HepG2 (cell line): ENCODE data around the gene PTPRE. TPM values are rescaled to one million over a fixed set of nuclear protein-coding genes. Genes with fewer than 3 reads are reported as not detected.

Source experiments
- ATAC-seq: fragments of 200-7000 bp; cut with Tn5 transposase; 3 replicates; pipeline ENCODE4 v1.9.1; 2020; ENCODE audit warnings: mild to moderate bottlenecking, moderate library complexity
- BruUV-seq: library from RNA; stranded (reverse); fragments of 400-500 nt; replicated peaks from 2 replicates; lab custom pipeline; 2021; lab: Mats Ljungman, UMichigan
- CTCF ChIA-PET: fragments of 300-600 bp; formaldehyde crosslinking; extraction: SDS; loops from one replicate; lab custom pipeline; 2021; ENCODE audit warnings: low total read pairs, inconsistent platforms, low intra/inter-chr PET ratio; lab: Yijun Ruan, JAX
- POLR2A ChIA-PET: fragments of 350-600 bp; sonication (Branson Sonifier 250); formaldehyde crosslinking; loops from one replicate; lab custom pipeline; 2020; ENCODE audit warnings: antibody characterized with exemption, inconsistent platforms; lab: Yijun Ruan, JAX
- DNase-seq: peaks from one replicate; pipeline ENCODE4 v3.0.0-alpha.2; 2015; ENCODE audit warnings: low spot score
- FAIRE-seq: peaks from 3 replicates; lab custom pipeline; 2011; peaks lifted over from hg19 to GRCh38; lab: Jason Lieb, UNC
- H2AFZ ChIP-seq: one replicate; pipeline ENCODE4 v1.6.1; 2011; ENCODE audit warnings: low read length, inconsistent platforms
- H3K27ac ChIP-seq: fragments of 300-600 bp; 3 replicates; pipeline ENCODE4 v1.8.0; 2011; ENCODE audit warnings: mixed run types, mild to moderate bottlenecking, mixed read lengths, low read length, inconsistent platforms; ENCODE audit not compliant: insufficient read depth; ENCODE audit errors: extremely low read length
- H3K27me3 ChIP-seq, 2 experiments: fragments of 200-600 bp in 1 of 2; 2 replicates in 1 of 2; 3 replicates in 1 of 2; pipeline versions ENCODE4 v1.6.0 to v1.8.0; 2011; ENCODE audit warnings: low read length in 2 of 2, mild to moderate bottlenecking in 2 of 2, moderate library complexity in 2 of 2, inconsistent platforms in 1 of 2; ENCODE audit not compliant: insufficient read depth in 2 of 2, control insufficient read depth in 1 of 2
- H3K36me3 ChIP-seq, 2 experiments: fragments of 200-600 bp in 1 of 2; replicated peaks in 1 of 2; 2 replicates in 1 of 2; 3 replicates in 1 of 2; pipeline versions ENCODE4 v1.5.1 to v1.8.0; 2011; ENCODE audit warnings: low read length in 2 of 2, inconsistent platforms in 1 of 2; ENCODE audit not compliant: insufficient read depth in 2 of 2, control insufficient read depth in 1 of 2
- H3K4me1 ChIP-seq: 2 replicates; pipeline ENCODE4 v1.5.1; 2012; ENCODE audit warnings: low read length, inconsistent platforms; ENCODE audit not compliant: insufficient read depth
- H3K4me2 ChIP-seq: 2 replicates; pipeline ENCODE4 v1.6.0; 2011; ENCODE audit warnings: low read depth, low read length, inconsistent platforms
- H3K4me3 ChIP-seq, 3 experiments: fragments of 200-600 bp in 1 of 3; sonication (generic), shearing (Covaris generic) in 1 of 3; replicated peaks in 1 of 3; 2 replicates each; pipeline ENCODE4 v1.5.1; 2011 to 2016; ENCODE audit warnings: low read length in 3 of 3, inconsistent platforms in 2 of 3, low read depth in 2 of 3, mild to moderate bottlenecking in 2 of 3, control low read depth in 1 of 3, mixed read lengths in 1 of 3; ENCODE audit not compliant: insufficient read depth in 1 of 3
- H3K79me2 ChIP-seq: one replicate; pipeline ENCODE4 v1.6.1; 2011; ENCODE audit warnings: low read length, inconsistent platforms; ENCODE audit not compliant: insufficient read depth
- H3K9ac ChIP-seq: 2 replicates; pipeline ENCODE4 v1.6.0; 2011; ENCODE audit warnings: mild to moderate bottlenecking, low read depth, low read length, inconsistent platforms; ENCODE audit not compliant: insufficient read depth
- H3K9me3 ChIP-seq: 2 replicates; pipeline ENCODE4 v1.5.1; 2012; ENCODE audit warnings: mild to moderate bottlenecking, low read length
- H4K20me1 ChIP-seq: 2 replicates; pipeline ENCODE4 v1.6.0; 2011; ENCODE audit warnings: inconsistent platforms, mild to moderate bottlenecking, low read length, moderate library complexity; ENCODE audit not compliant: insufficient read depth
- ATF7 ChIP-seq, 2 experiments: fragments of 450-650 bp in 1 of 2; sonication (generic) in 1 of 2; formaldehyde crosslinking in 1 of 2; IDR thresholded peaks; 2 replicates each; pipeline versions ENCODE4 v1.4.0 to v1.6.1; 2016 to 2020; ENCODE audit warnings: antibody characterized with exemption in 1 of 2, mild to moderate bottlenecking in 1 of 2, missing genetic modification reagents in 1 of 2
- CBX1 ChIP-seq: IDR thresholded peaks from one replicate; pipeline ENCODE4 v1.6.1; 2016; ENCODE audit warnings: antibody characterized with exemption, low read depth
- IKZF4 ChIP-seq: sonication (generic); formaldehyde crosslinking; IDR thresholded peaks from 2 replicates; pipeline ENCODE4 v1.5.1; 2020; ENCODE audit warnings: borderline replicate concordance, mild to moderate bottlenecking, low read depth, missing genetic modification reagents; ENCODE audit errors: not compliant biosample characterization
- PAF1 ChIP-seq: IDR thresholded peaks from 2 replicates; pipeline ENCODE4 v1.6.1; 2016; ENCODE audit warnings: missing genetic modification reagents, missing compliant biosample characterization
- POLR2AphosphoS2 ChIP-seq: IDR thresholded peaks from 2 replicates; pipeline ENCODE4 v1.6.1; 2011; ENCODE audit warnings: low read depth, low read length, improper control_type of control experiment
- PREB ChIP-seq: sonication (generic); formaldehyde crosslinking; IDR thresholded peaks from 2 replicates; pipeline ENCODE4 v1.4.0; 2020; ENCODE audit warnings: missing genetic modification reagents
- RAD21 ChIP-seq: fragments of 450-650 bp; formaldehyde crosslinking; IDR thresholded peaks from 2 replicates; pipeline ENCODE4 v1.5.0; 2020; ENCODE audit warnings: mild to moderate bottlenecking
- SRY ChIP-seq: sonication (generic); formaldehyde crosslinking; IDR thresholded peaks from 2 replicates; pipeline ENCODE4 v1.8.0; 2022; ENCODE audit warnings: mild to moderate bottlenecking, missing genetic modification reagents
- TAF15 ChIP-seq: fragments of 200-400 bp; formaldehyde crosslinking; IDR thresholded peaks from one replicate; pipeline ENCODE4 v1.6.1; 2018; ENCODE audit warnings: mild to moderate bottlenecking, low read depth, low read length; ENCODE audit not compliant: poor library complexity, severe bottlenecking
- TP53 ChIP-seq: sonication (generic); formaldehyde crosslinking; conservative IDR thresholded peaks from 2 replicates; pipeline ENCODE4 v1.4.0; 2020; ENCODE audit warnings: missing genetic modification reagents
- ZBTB39 ChIP-seq: sonication (generic); formaldehyde crosslinking; IDR thresholded peaks from 2 replicates; pipeline ENCODE4 v1.5.0; 2020; ENCODE audit warnings: missing genetic modification reagents
- ZNF138 ChIP-seq: sonication (generic); formaldehyde crosslinking; IDR thresholded peaks from 2 replicates; pipeline ENCODE4 v1.5.0; 2020; ENCODE audit warnings: mild to moderate bottlenecking, low read depth, missing genetic modification reagents
- ZNF274 ChIP-seq: sonication (generic); formaldehyde crosslinking; IDR thresholded peaks from 2 replicates; pipeline ENCODE4 v1.5.1; 2020; ENCODE audit warnings: mild to moderate bottlenecking, missing genetic modification reagents
- ZNF687 ChIP-seq: sonication (generic); formaldehyde crosslinking; IDR thresholded peaks from 2 replicates; pipeline ENCODE4 v1.5.1; 2020; ENCODE audit warnings: mild to moderate bottlenecking, missing genetic modification reagents, moderate library complexity
- ZNF790 ChIP-seq: sonication (generic); formaldehyde crosslinking; IDR thresholded peaks from 2 replicates; pipeline ENCODE4 v1.8.0; 2022; ENCODE audit warnings: missing genetic modification reagents, mild to moderate bottlenecking, borderline replicate concordance
- WGBS: methylation state at CpG from one replicate; pipeline ENCODE4 v1.1.6; 2017; ENCODE audit warnings: low lambda C conversion rate; 5-methylcytosine and 5-hydroxymethylcytosine counted together
- in situ Hi-C: cut with HindIII; loops from 2 replicates; pipeline ENCODE4 v1.10.0; 2017; ENCODE audit warnings: low pct_unique_long_range_greater_than_20kb; ENCODE audit not compliant: extremely low pct_ligation_motif_present
- intact Hi-C: fragments of 100-400 bp; cut with micrococcal nuclease; formaldehyde crosslinking; loops from one replicate; pipeline ENCODE4 v1.10.0; 2022; ENCODE audit not compliant: unreplicated experiment
- polyA plus RNA-seq, 8 experiments: library from polyadenylated mRNA; depleted of rRNA in 3 of 8; stranded (reverse) in 7 of 8; unstranded in 1 of 8; fragments of >200 nt; fragmentation: Illumina TruSeq in 4 of 8; extraction: Trizol in 4 of 8; gene quantifications; 2 replicates each; pipeline versions ENCODE4 v1.2.1 to v1.2.3, GENCODE V29; 2011 to 2016; ENCODE audit warnings: low read depth in 4 of 8, missing spikeins in 1 of 8, mixed read lengths in 1 of 8; ENCODE audit not compliant: insufficient read depth in 1 of 8
- total RNA-seq, 5 experiments: library from RNA; depleted of rRNA; stranded (reverse); fragments of >200 nt; fragmentation: Illumina TruSeq; extraction: Trizol; gene quantifications; 2 replicates each; pipeline ENCODE4 v1.2.3, GENCODE V29; 2016; ENCODE audit warnings: low read depth in 1 of 5
- TF ChIP-seq, protein P1 (sequence below): sonication (generic); formaldehyde crosslinking; IDR thresholded peaks from 2 replicates; pipeline ENCODE4 v1.5.0; 2020; ENCODE audit warnings: mild to moderate bottlenecking, missing genetic modification reagents

Gene PTPRE
- total and polyA plus RNA-seq, 2 of the 13 experiments (the other 11 are each of a cell fraction or from before 2014, with no cell fraction given) = 0.01 to 0.02 TPM

DNA sequence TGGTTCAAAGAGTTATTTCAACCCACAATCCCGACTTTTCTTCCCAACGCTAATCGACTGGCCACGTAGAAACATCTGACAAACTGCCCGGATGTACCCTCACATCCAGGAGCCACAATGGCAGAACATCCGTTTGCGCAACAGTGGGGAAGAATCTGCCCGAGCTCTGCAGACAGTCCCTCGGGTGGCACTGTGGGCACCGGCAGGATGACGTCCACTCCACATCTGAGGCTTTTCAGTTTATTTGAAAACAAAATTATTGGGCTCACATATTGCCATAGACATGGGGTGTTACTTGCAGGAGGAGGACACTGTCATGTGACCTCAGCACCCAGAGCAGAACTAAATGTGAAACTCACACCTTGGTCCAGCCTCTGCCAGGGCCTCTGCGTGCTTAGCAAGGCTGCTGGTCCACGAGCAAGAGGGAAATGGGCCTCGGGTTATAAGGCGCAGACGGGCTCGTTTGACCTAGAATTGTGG lies 135.3 kb downstream of the PTPRE start:
- Histone ChIP-seq H3K4me2 (no peak overlapping the region), H4K20me1 (no peaks in the 10 kb centered on the region), H3K4me3 (no peak overlapping the region), H3K27ac (no peak overlapping the region), H3K27me3 (peaks cover 2 to 43% of the 10 kb centered on the region in 2 experiments; a peak in 3 of 5 replicates), H3K9me3 (no peaks in the 10 kb centered on the region), H2AFZ (no peak overlapping the region), H3K79me2 (no peaks in the 10 kb centered on the region), H3K36me3 (no peaks in the 10 kb centered on the region), H3K4me1 (no peaks in the 10 kb centered on the region), H3K9ac (no peak overlapping the region)
- DNase-seq = no peak
- 19% methylated on average over 10 of the region's 17 CpGs for WGBS
- no TSS peak for BruUV-seq
- intact Hi-C loops (no loop called here), in situ Hi-C loops (no loop called here)
- POLR2A ChIA-PET = no interaction called here
- CTCF ChIA-PET = no interaction called here
- FAIRE-seq = no peak
- ATAC-seq = no peak
- no peak for TF ChIP-seq ZBTB39
- no peak for TF ChIP-seq POLR2AphosphoS2
- no peak for TF ChIP-seq TAF15
- TF ChIP-seq IKZF4 (CRISPR knock-in tag) = no peak
- TF ChIP-seq RAD21 (CRISPR knock-in tag) = no peak
- no peak for TF ChIP-seq SRY (CRISPR knock-in tag)
- no peak for TF ChIP-seq ZNF274 (CRISPR knock-in tag)
- no peak for TF ChIP-seq ATF7 (IDR thresholded peaks at IDR 0.05)
- no peak for TF ChIP-seq ATF7 (CRISPR knock-in tag; IDR thresholded peaks at IDR 0.05)
- no peak for TF ChIP-seq CBX1
- TF ChIP-seq ZNF790 (CRISPR knock-in tag) = no peak
- TF ChIP-seq PREB (CRISPR knock-in tag) = no peak
- TF ChIP-seq ZNF687 = no peak
- no peak for TF ChIP-seq ZNF138 (CRISPR knock-in tag)
- TF ChIP-seq TP53 (CRISPR knock-in tag) = no peak
- TF ChIP-seq PAF1 (CRISPR knock-in tag) = no peak
- TF ChIP-seq, protein P1, sequence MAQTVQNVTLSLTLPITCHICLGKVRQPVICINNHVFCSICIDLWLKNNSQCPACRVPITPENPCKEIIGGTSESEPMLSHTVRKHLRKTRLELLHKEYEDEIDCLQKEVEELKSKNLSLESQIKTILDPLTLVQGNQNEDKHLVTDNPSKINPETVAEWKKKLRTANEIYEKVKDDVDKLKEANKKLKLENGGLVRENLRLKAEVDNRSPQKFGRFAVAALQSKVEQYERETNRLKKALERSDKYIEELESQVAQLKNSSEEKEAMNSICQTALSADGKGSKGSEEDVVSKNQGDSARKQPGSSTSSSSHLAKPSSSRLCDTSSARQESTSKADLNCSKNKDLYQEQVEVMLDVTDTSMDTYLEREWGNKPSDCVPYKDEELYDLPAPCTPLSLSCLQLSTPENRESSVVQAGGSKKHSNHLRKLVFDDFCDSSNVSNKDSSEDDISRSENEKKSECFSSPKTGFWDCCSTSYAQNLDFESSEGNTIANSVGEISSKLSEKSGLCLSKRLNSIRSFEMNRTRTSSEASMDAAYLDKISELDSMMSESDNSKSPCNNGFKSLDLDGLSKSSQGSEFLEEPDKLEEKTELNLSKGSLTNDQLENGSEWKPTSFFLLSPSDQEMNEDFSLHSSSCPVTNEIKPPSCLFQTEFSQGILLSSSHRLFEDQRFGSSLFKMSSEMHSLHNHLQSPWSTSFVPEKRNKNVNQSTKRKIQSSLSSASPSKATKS (CRISPR knock-in tag) = no peak
